ENCODE results near the gene C1QTNF9. TPM values are rescaled to one million over a fixed set of nuclear protein-coding genes. Genes with fewer than 3 reads are reported as not detected.
"Not testable (repeated sequence)": the region's sequence is repeated elsewhere in the genome, so short reads cannot be mapped to it uniquely, and the experiment has no call there.

C1QTNF9 gene
- total RNA-seq, 1 experiment from 2014 or later = 0.61 TPM

GRCh38 chr13:24321416-24321815 is 12.0 kb downstream of the C1QTNF9 start:
- not testable (repeated sequence) for DNase-seq (ENCODE audit: low spot score)

GRCh38 chr13:24322470-24322869 is 13.1 kb downstream of the C1QTNF9 start:
- peak; percentile 49 for DNase-seq (ENCODE audit: low spot score)

GRCh38 chr13:24323036-24323738 is 13.8 kb downstream of the C1QTNF9 start:
- DNase-seq (ENCODE audit: low spot score) = no peak

GRCh38 chr13:24323739-24324075 is 14.3 kb downstream of the C1QTNF9 start:
- DNase-seq (ENCODE audit: low spot score) = no peak

- not testable (repeated sequence) for DNase-seq (ENCODE audit: low spot score)
Measured at GRCh38 chr13:24327598-24327997, 18.2 kb downstream of the C1QTNF9 start.

GRCh38 chr13:24328145-24328544 is 18.8 kb downstream of the C1QTNF9 start:
- no peak for DNase-seq (ENCODE audit: low spot score)

- no peak for DNase-seq (ENCODE audit: low spot score)
Measured at GRCh38 chr13:24338721-24339120, 29.3 kb downstream of the C1QTNF9 start.

GRCh38 chr13:24339937-24340607 is 30.7 kb downstream of the C1QTNF9 start:
- DNase-seq (ENCODE audit: low spot score) = no peak

GRCh38 chr13:24340608-24340955 is 31.2 kb downstream of the C1QTNF9 start:
- DNase-seq (ENCODE audit: low spot score) = no peak

GRCh38 chr13:24341439-24341838 is 32.1 kb downstream of the C1QTNF9 start:
- DNase-seq (ENCODE audit: low spot score) = peak; percentile 41

GRCh38 chr13:24348385-24348784 is 39.0 kb downstream of the C1QTNF9 start:
- DNase-seq (ENCODE audit: low spot score) = no peak

- peak; percentile 99 for DNase-seq (ENCODE audit: low spot score)
Measured at GRCh38 chr13:24348797-24349515, 39.6 kb downstream of the C1QTNF9 start.

GRCh38 chr13:24349778-24350664 is 40.6 kb downstream of the C1QTNF9 start:
- DNase-seq (ENCODE audit: low spot score) = peak; percentile 32

- no peak for DNase-seq (ENCODE audit: low spot score)
Measured at GRCh38 chr13:24351423-24351822, 42.0 kb downstream of the C1QTNF9 start.

- DNase-seq (ENCODE audit: low spot score) = no peak
Measured at GRCh38 chr13:24353736-24354135, 44.4 kb downstream of the C1QTNF9 start.

GRCh38 chr13:24355103-24355502 is 45.7 kb downstream of the C1QTNF9 start:
- DNase-seq (ENCODE audit: low spot score) = no peak

- no peak for DNase-seq (ENCODE audit: low spot score)
Measured at GRCh38 chr13:24356270-24356669, 46.9 kb downstream of the C1QTNF9 start.

GRCh38 chr13:24356837-24357236 is 47.5 kb downstream of the C1QTNF9 start:
- DNase-seq (ENCODE audit: low spot score) = no peak

GRCh38 chr13:24357756-24358155 is 48.4 kb downstream of the C1QTNF9 start:
- no peak for DNase-seq (ENCODE audit: low spot score)

GRCh38 chr13:24358836-24359235 is 49.5 kb downstream of the C1QTNF9 start:
- DNase-seq (ENCODE audit: low spot score) = not testable (repeated sequence)

GRCh38 chr13:24359252-24359651 is 49.9 kb downstream of the C1QTNF9 start:
- DNase-seq (ENCODE audit: low spot score) = not testable (repeated sequence)

- DNase-seq (ENCODE audit: low spot score) = no peak
Measured at GRCh38 chr13:24360106-24360505, 50.7 kb downstream of the C1QTNF9 start.
